Motor neuron (in vitro differentiated cells): Measurements from ENCODE around the gene SELL. TPM values are rescaled to one million over a fixed set of nuclear protein-coding genes. Genes with fewer than 3 reads are reported as not detected.

Experiments used
- ATAC-seq, 8 experiments: fragments of 200-7000 bp; cut with Tn5 transposase; replicated peaks in 6 of 8; 2 replicates each; pipeline ENCODE4 v1.8.0; 2021; ENCODE audit warnings: mild to moderate bottlenecking in 8 of 8, moderate library complexity in 8 of 8
- H3K27ac ChIP-seq, 2 donors: fragments of 250-450 bp; sonication (Bioruptor Pico); 2 replicates each; pipeline ENCODE4 v1.9.0; 2021; ENCODE audit warnings: antibody characterized with exemption in 2 of 2, mild to moderate bottlenecking in 2 of 2, moderate library complexity in 1 of 2
- H3K4me1 ChIP-seq, 2 donors: fragments of 250-450 bp; sonication (Bioruptor Pico); replicated peaks in 1 of 2; 2 replicates each; pipeline ENCODE4 v1.6.1; 2021; ENCODE audit warnings: antibody characterized with exemption in 2 of 2, mild to moderate bottlenecking in 2 of 2, moderate library complexity in 1 of 2
- H3K4me3 ChIP-seq, 5 donors: fragments of 250-450 bp; sonication (Bioruptor Pico); 2 replicates each; pipeline ENCODE4 v1.9.0; 2021; ENCODE audit warnings: antibody characterized with exemption in 5 of 5, mild to moderate bottlenecking in 5 of 5, moderate library complexity in 4 of 5
- WGBS, 10 experiments: fragments of 450-650 bp; shearing (Covaris generic); methylation state at CpG; one replicate each; pipeline ENCODE4 v1.0.0; 2022; 5-methylcytosine and 5-hydroxymethylcytosine counted together
- in situ Hi-C, 9 experiments: fragments of 400-800 bp; cut with MboI; loops; one replicate each; pipeline ENCODE4 v1.15.0; 2021; ENCODE audit warnings: low sequenced_read_pairs in 9 of 9, low pct_unique_long_range_greater_than_20kb in 2 of 9; ENCODE audit not compliant: unreplicated experiment in 9 of 9
- total RNA-seq, 8 experiments: library from RNA; unstranded; fragments of 300-600 nt; gene quantifications; 2 replicates each; pipeline versions ENCODE4 v1.2.3 to v1.2.4, GENCODE V29; 2022

SELL gene
- total RNA-seq, 8 experiments from 2014 or later = 0.41 to 28.3 (median 0.67) TPM; not detected in 4

DNA sequence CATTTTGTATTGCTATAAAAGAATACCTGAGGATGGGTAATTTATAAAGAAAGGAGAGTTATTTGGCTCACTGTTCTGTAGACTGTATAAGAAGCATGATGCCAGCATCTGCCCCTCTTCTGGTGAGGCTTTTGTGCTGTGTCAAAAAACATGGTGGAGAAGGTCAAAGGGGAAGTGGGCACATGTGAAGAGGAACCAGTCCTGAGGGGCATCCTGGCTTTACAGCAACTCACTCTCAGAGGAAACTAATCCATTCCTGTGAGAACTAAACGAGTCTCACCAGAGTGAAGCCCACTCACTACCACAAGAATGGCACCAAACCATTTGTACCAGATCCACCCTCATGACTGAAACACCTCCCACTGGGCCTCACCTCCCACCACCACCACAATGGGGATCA lies 62.7 kb downstream of the SELL start:
- no peak overlapping the region for H3K27ac ChIP-seq
- no peak for ATAC-seq
- WGBS, 10 experiments = 0 to 86% (median 36%) methylated on average over 1 of the region's 1 CpG; no CpG with 5 or more reads in 3 of the 10 experiments
- H3K4me3 ChIP-seq = no peak overlapping the region
- H3K4me1 ChIP-seq = no peaks in the 10 kb centered on the region
- in situ Hi-C loops = no loop called here

DNA sequence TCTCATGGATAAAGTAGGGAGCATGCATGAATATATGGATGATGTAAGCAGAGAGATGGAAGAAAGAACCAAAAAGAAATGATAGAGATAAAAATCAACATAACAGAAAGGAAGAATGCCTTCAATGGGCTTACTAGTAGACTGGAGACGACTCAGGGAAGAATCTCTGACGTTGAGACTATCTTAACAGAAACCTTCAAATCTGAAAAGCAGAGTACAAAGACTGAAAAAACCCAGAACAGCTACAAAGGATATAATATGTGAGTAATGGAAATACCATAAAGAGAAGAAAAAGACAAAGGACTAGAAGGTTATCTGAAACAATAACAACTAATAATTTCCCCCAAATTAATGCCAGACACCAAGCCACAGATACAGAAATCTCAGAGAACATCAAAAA lies 63.2 kb downstream of the SELL start:
- WGBS, 10 experiments = 0 to 100% (median 60%) methylated on average over 1 to 2 of the region's 2 CpGs; no CpG with 5 or more reads in 1 of the 10 experiments
- ATAC-seq = no peak
- H3K27ac ChIP-seq = no peak overlapping the region
- in situ Hi-C loops = no loop called here
- H3K4me1 ChIP-seq = no peaks in the 10 kb centered on the region
- H3K4me3 ChIP-seq = no peak overlapping the region

DNA sequence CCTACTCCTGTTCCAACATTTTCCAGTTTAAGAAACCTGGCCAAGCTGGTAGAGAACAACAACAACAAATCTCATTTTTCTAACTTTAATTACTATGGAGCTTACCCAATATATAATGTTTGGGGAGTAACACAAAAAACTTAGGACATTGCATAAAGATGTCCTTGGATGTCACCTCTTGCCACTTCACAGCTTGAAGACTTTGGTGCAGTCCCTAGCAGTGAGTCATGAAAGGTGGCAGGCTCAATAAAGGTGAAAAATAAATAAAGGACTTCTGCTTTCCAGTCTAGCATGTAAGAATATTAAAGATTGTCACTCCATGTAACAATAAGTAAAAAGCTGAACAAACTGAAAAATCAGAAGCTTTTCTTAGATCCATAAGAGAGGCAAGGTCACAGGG lies 63.9 kb downstream of the SELL start:
- no peak for ATAC-seq
- no peak overlapping the region for H3K27ac ChIP-seq
- in situ Hi-C loops = no loop called here
- no peaks in the 10 kb centered on the region for H3K4me1 ChIP-seq
- no peak overlapping the region for H3K4me3 ChIP-seq

DNA sequence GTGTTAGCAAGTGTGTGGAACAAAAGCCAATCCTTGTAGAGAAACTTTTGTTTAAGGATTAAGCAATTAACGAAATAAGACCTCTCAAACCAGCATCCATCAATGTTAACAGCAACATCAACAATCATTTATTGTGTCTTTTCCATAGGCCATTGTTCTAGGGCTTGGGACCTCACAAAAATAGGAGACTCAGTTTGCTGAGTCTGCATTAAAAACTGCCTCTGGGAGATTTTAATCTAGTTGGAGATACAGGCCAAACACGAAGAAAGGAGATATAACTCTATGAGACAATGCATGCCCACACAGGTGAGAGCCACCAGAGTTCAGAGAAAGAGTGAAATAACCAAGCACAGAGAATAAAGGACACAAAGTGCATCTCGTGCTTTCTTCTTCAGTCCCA lies 67.1 kb downstream of the SELL start:
- Histone ChIP-seq H3K27ac (no peak overlapping the region), H3K4me3 (no peak overlapping the region), H3K4me1 (no peaks in the 10 kb centered on the region)
- in situ Hi-C loops = no loop called here
- WGBS, 10 experiments = 0 to 91% (median 44%) methylated on average over 1 to 3 of the region's 3 CpGs; no CpG with 5 or more reads in 1 of the 10 experiments
- no peak for ATAC-seq

Other genes starting within 250 kb of the SELL start
- gene SLC19A2, start 225.7 kb downstream of the SELL start, total RNA-seq = 10 to 100 TPM in 6 of 8 experiments, 1 to 10 TPM in 2; 8.6 to 20.8 (median 13.5) TPM
- 10 to 100 TPM in 1 of 8 experiments, under 1 TPM in 6, not detected in 1; 0.07 to 30.1 (median 0.20) TPM for gene F5, start 125.1 kb downstream of the SELL start, total RNA-seq
- gene SELP, start 81.5 kb downstream of the SELL start, total RNA-seq = 1 to 10 TPM in 2 of 8 experiments, under 1 TPM in 2, not detected in 4; 0.10 to 2.6 (median 0.61) TPM
- under 1 TPM in 3 of 8 experiments, not detected in 5; 0.08 to 0.47 (median 0.21) TPM for gene SELE, start 22.5 kb upstream of the SELL start, total RNA-seq
- gene METTL18, start 83.3 kb upstream of the SELL start, total RNA-seq = 10 to 100 TPM in 3 of 8 experiments, 1 to 10 TPM in 5; 6.5 to 17.0 (median 9.3) TPM
- gene SCYL3, start 182.3 kb upstream of the SELL start, total RNA-seq = 1 to 10 TPM; 6.3 to 9.1 (median 7.4) TPM